Parathyroid adenoma (tissue), 2 donors: ENCODE data around the gene ATP1A4.

ENCODE experiments used
- H2AFZ ChIP-seq: fragments of 300-600 bp; sonication (generic); one replicate; pipeline ENCODE4 v1.7.0; 2017; ENCODE audit warnings: antibody characterized with exemption, mild to moderate bottlenecking
- H3K27ac ChIP-seq: fragments of 300-600 bp; sonication (generic); one replicate; pipeline ENCODE4 v1.7.0; 2017
- H3K27me3 ChIP-seq: fragments of 300-600 bp; sonication (generic); one replicate; pipeline ENCODE4 v1.7.0; 2017; ENCODE audit warnings: low read length; ENCODE audit not compliant: control insufficient read depth, insufficient read depth
- H3K36me3 ChIP-seq: fragments of 300-600 bp; sonication (generic); one replicate; pipeline ENCODE4 v1.7.0; 2017; ENCODE audit warnings: low read length; ENCODE audit not compliant: control insufficient read depth, insufficient read depth
- H3K4me1 ChIP-seq: fragments of 300-600 bp; sonication (generic); one replicate; pipeline ENCODE4 v1.7.0; 2017; ENCODE audit warnings: control low read depth
- H3K4me2 ChIP-seq: fragments of 300-600 bp; sonication (generic); one replicate; pipeline ENCODE4 v1.7.0; 2017; ENCODE audit warnings: low read length
- H3K4me3 ChIP-seq: fragments of 300-600 bp; sonication (generic); one replicate; pipeline ENCODE4 v1.7.0; 2017; ENCODE audit warnings: low read depth, low read length
- H3K79me2 ChIP-seq: fragments of 300-600 bp; sonication (generic); one replicate; pipeline ENCODE4 v1.7.0; 2017; ENCODE audit warnings: control low read depth
- H3K9ac ChIP-seq: fragments of 300-600 bp; sonication (generic); one replicate; pipeline ENCODE4 v1.7.0; 2017; ENCODE audit warnings: mild to moderate bottlenecking
- H3K9me3 ChIP-seq: fragments of 300-600 bp; sonication (generic); one replicate; pipeline ENCODE4 v1.7.0; 2017; ENCODE audit warnings: low read length; ENCODE audit not compliant: control insufficient read depth
- TF ChIP-seq, protein P1 (sequence below): fragments of 300-600 bp; sonication (generic); IDR thresholded peaks from one replicate; pipeline ENCODE4 v1.7.0; 2017; ENCODE audit warnings: antibody characterized with exemption, mild to moderate bottlenecking
- donor health status: primary hyperparathyroidism.

ATP1A4 gene

DNA sequence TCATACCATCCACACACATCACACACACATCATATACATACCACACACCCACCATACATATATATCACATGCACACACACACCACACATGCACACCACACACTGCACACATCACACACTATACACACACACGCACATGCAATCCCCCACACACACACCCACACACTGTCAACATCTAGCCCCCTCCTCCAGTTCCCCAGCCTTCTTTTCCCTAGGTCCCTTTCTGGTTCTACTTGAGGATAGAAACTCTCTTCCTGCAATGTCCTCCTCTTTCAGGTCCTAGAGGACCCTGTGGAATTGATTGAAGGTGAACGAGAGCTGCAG is 43.3 kb downstream of the ATP1A4 start:
- Histone ChIP-seq H3K4me3 (no peak overlapping the region), H3K4me2 (no peak overlapping the region), H3K4me1 (peaks cover 4% of the 10 kb centered on the region), H3K27me3 (no peaks in the 10 kb centered on the region), H3K27ac (no peak overlapping the region), H3K79me2 (no peaks in the 10 kb centered on the region), H3K9me3 (no peaks in the 10 kb centered on the region), H3K36me3 (no peaks in the 10 kb centered on the region), H2AFZ (no peak overlapping the region), H3K9ac (no peak overlapping the region)
- TF ChIP-seq, protein P1, sequence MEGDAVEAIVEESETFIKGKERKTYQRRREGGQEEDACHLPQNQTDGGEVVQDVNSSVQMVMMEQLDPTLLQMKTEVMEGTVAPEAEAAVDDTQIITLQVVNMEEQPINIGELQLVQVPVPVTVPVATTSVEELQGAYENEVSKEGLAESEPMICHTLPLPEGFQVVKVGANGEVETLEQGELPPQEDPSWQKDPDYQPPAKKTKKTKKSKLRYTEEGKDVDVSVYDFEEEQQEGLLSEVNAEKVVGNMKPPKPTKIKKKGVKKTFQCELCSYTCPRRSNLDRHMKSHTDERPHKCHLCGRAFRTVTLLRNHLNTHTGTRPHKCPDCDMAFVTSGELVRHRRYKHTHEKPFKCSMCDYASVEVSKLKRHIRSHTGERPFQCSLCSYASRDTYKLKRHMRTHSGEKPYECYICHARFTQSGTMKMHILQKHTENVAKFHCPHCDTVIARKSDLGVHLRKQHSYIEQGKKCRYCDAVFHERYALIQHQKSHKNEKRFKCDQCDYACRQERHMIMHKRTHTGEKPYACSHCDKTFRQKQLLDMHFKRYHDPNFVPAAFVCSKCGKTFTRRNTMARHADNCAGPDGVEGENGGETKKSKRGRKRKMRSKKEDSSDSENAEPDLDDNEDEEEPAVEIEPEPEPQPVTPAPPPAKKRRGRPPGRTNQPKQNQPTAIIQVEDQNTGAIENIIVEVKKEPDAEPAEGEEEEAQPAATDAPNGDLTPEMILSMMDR = no peak

DNA sequence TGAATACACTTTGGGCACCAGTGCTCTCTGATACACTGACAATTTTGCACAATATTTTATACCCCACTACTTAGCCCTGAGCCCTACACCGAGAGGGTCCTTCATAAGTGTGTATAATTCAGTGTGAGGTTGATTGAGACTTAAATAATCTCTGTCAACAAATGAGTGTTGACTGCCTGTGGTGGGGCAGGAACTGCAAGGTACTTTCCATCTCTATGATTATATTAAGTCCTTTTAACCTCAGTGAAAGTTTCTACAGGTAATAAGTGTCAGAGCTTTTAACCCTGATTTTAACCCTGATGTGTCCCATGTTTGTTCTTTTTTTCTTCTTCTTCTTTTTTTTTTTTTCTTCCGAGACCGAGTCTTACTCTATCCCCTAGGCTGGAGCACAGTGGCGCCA is 44.7 kb downstream of the ATP1A4 start:
- Histone ChIP-seq H3K4me1 (peaks cover 4% of the 10 kb centered on the region), H3K36me3 (no peaks in the 10 kb centered on the region), H3K4me3 (no peak overlapping the region), H3K79me2 (no peaks in the 10 kb centered on the region), H3K4me2 (no peak overlapping the region), H2AFZ (no peak overlapping the region), H3K27me3 (no peaks in the 10 kb centered on the region), H3K9me3 (no peaks in the 10 kb centered on the region), H3K9ac (no peak overlapping the region), H3K27ac (no peak overlapping the region)
- TF ChIP-seq, protein P1 = no peak

DNA sequence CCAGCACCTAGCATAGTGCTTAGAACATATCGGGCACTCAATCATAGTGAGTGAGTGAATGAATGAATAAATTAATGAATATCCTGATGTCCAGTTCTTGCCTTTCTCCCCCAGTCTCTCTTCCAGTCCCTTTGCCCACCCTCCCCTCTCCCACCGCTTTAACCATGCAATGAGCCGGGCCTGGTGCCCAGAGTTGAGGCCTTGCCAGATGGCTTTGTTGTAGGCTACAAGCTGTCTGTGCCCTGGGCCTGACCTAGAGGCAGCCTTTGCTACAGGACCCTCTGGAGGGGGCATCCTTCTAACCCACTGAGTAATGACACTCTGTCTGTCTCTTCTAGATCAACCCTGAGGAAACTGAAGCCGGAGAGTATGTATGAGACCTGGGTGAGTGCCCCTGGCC is 45.8 kb downstream of the ATP1A4 start:
- H3K9me3 ChIP-seq = no peaks in the 10 kb centered on the region
- H3K4me3 ChIP-seq = no peak overlapping the region
- H3K4me2 ChIP-seq = no peak overlapping the region
- peaks cover 4% of the 10 kb centered on the region for H3K4me1 ChIP-seq
- H3K27ac ChIP-seq = no peak overlapping the region
- no peak overlapping the region for H3K9ac ChIP-seq
- H3K36me3 ChIP-seq = no peaks in the 10 kb centered on the region
- H3K27me3 ChIP-seq = no peaks in the 10 kb centered on the region
- no peaks in the 10 kb centered on the region for H3K79me2 ChIP-seq
- TF ChIP-seq, protein P1 = no peak
- no peak overlapping the region for H2AFZ ChIP-seq

DNA sequence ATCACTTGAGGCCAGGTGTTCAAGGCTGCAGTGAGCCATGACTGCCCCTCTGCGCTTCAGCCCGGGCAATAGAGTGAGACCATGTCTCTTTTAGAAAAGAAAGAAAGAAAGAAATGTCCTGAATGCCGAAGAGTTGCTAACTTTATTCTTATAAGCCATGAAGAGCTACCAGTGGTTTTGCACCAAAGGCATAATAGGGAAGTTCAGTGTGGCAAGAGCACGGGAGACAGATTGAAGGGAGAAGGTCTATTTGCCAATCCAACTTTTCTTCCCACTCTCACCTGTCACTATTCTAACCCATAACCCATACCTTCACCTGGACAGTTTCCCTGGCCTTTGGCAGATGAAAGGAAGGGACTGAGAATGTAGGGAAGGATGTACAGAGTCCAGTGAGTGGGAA is 49.4 kb downstream of the ATP1A4 start:
- Histone ChIP-seq H3K4me1 (peaks cover 2% of the 10 kb centered on the region), H3K27me3 (no peaks in the 10 kb centered on the region), H3K4me2 (no peak overlapping the region), H2AFZ (no peak overlapping the region), H3K27ac (no peak overlapping the region), H3K79me2 (no peaks in the 10 kb centered on the region), H3K36me3 (no peaks in the 10 kb centered on the region), H3K9ac (no peak overlapping the region), H3K4me3 (no peak overlapping the region), H3K9me3 (no peaks in the 10 kb centered on the region)
- TF ChIP-seq, protein P1 = no peak

DNA sequence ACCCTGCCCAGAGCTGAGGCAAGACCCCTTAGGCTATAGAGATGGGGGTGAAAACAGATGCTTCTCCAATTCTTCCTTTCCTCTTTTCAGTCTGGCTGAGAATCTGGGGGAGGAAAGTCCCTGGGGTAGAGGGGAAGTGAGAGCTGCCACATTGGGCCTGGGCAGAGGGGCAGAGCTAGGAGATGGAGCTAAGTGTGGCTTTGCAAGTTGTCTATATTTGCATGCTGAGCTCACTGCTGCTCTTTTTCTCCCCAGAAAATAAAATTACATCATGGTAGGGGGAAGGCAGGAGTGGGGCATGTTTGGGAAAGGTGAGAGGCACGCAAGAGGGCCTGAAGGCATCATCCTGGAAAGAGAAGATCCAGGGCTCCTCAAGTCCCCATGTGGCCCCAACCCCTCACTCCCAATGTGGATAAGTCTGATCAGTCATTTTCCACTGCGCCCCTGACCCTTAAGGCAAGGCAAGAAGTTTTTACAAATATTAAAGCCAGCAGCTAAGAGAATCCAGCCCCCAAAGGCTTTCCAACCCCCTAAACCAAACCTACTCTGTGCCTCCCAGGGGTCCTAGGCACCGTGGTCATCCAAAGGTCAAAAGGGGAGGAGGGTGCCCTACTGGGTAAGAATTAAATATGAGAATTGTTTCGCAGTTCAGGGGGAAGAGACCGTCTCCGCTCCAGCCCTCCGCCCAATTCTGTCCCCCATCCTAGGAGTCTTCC is 53.3 kb downstream of the ATP1A4 start:
- no peaks in the 10 kb centered on the region for H3K9me3 ChIP-seq
- no peak overlapping the region for H3K9ac ChIP-seq
- peaks cover 2% of the 10 kb centered on the region for H3K4me1 ChIP-seq
- H3K4me3 ChIP-seq = no peak overlapping the region
- H3K27me3 ChIP-seq = no peaks in the 10 kb centered on the region
- no peaks in the 10 kb centered on the region for H3K36me3 ChIP-seq
- H3K27ac ChIP-seq = peak overlapping the region; percentile 49
- TF ChIP-seq, protein P1 = no peak
- H2AFZ ChIP-seq = peak overlapping the region; percentile 62
- H3K79me2 ChIP-seq = peaks cover under 1% of the 10 kb centered on the region
- H3K4me2 ChIP-seq = no peak overlapping the region
